K562 (cell line): ENCODE results near the gene ROS1. TPM values are rescaled to one million over a fixed set of nuclear protein-coding genes. Genes with fewer than 3 reads are reported as not detected.

Experiments
- ATAC-seq: fragments of 200-7000 bp; cut with Tn5 transposase; 3 replicates; pipeline ENCODE4 v1.9.1; 2020; ENCODE audit warnings: moderate library complexity
- BruUV-seq: library from RNA; stranded (reverse); fragments of 400-500 nt; replicated peaks from 2 replicates; lab custom pipeline; 2021; lab: Mats Ljungman, UMichigan
- CTCF ChIA-PET: fragments of 300-600 bp; formaldehyde crosslinking; extraction: SDS; loops from one replicate; lab custom pipeline; 2021; ENCODE audit warnings: low intra/inter-chr PET ratio; lab: Yijun Ruan, JAX
- POLR2A ChIA-PET: fragments of 300-600, 350-650 bp; sonication (Branson Sonifier 250); formaldehyde crosslinking; extraction: SDS; loops from one replicate; lab custom pipeline; 2021; ENCODE audit warnings: antibody characterized with exemption, inconsistent platforms; lab: Yijun Ruan, JAX
- DNase-seq, 4 experiments: peaks; one replicate each; pipeline versions ENCODE4 v3.0.0 to v3.0.0-alpha.2; 2011 to 2018; ENCODE audit warnings: low spot score in 3 of 4, mixed read lengths in 3 of 4; ENCODE audit errors: extremely low read depth in 1 of 4
- FAIRE-seq: peaks from 2 replicates; lab custom pipeline; 2011; peaks lifted over from hg19 to GRCh38; lab: Jason Lieb, UNC
- H2AFZ ChIP-seq: 2 replicates; pipeline ENCODE4 v1.6.0; 2011; ENCODE audit warnings: low read depth, low read length, control low read depth, inconsistent platforms
- H3K27ac ChIP-seq: fragments of 200-600 bp; 3 replicates; pipeline ENCODE4 v1.8.0; 2011; ENCODE audit warnings: low read depth, mild to moderate bottlenecking, control low read depth, inconsistent platforms, low read length, moderate library complexity, mixed read lengths; ENCODE audit errors: extremely low read depth
- H3K27me3 ChIP-seq, 2 experiments: fragments of 300-600 bp in 1 of 2; 2 replicates in 1 of 2; 3 replicates in 1 of 2; pipeline versions ENCODE4 v1.6.0 to v1.8.0; 2011; ENCODE audit warnings: inconsistent platforms in 2 of 2, low read length in 2 of 2, mild to moderate bottlenecking in 1 of 2, mixed read lengths in 1 of 2, moderate library complexity in 1 of 2; ENCODE audit not compliant: control insufficient read depth in 2 of 2, insufficient read depth in 2 of 2
- H3K36me3 ChIP-seq: fragments of 300-600 bp; 3 replicates; pipeline ENCODE4 v1.8.0; 2011; ENCODE audit warnings: mild to moderate bottlenecking, low read length, inconsistent platforms; ENCODE audit not compliant: control insufficient read depth, insufficient read depth
- H3K4me1 ChIP-seq, 2 experiments: fragments of 200-600 bp in 1 of 2; replicated peaks in 1 of 2; 2 replicates in 1 of 2; 3 replicates in 1 of 2; pipeline versions ENCODE4 v1.5.1 to v1.8.0; 2011; ENCODE audit warnings: inconsistent platforms in 2 of 2, low read length in 2 of 2, mild to moderate bottlenecking in 1 of 2, mixed read lengths in 1 of 2, moderate library complexity in 1 of 2; ENCODE audit not compliant: control insufficient read depth in 2 of 2, insufficient read depth in 2 of 2
- H3K4me2 ChIP-seq: 2 replicates; pipeline ENCODE4 v1.6.1; 2011; ENCODE audit warnings: low read length, control low read depth, inconsistent platforms, mixed read lengths; ENCODE audit not compliant: insufficient read depth
- H3K4me3 ChIP-seq: fragments of 200-600 bp; sonication (generic), shearing (Covaris generic); 2 replicates; pipeline ENCODE4 v1.5.1; 2016; ENCODE audit warnings: control low read depth, inconsistent platforms
- H3K79me2 ChIP-seq: fragments of 200-600 bp; 3 replicates; pipeline ENCODE4 v1.8.0; 2011; ENCODE audit warnings: low read length, inconsistent platforms; ENCODE audit not compliant: control insufficient read depth, insufficient read depth
- H3K9ac ChIP-seq, 2 experiments: 2 replicates each; pipeline versions ENCODE4 v1.6.0 to v1.6.1; 2011; ENCODE audit warnings: low read depth in 2 of 2, low read length in 2 of 2, control low read depth in 1 of 2, inconsistent platforms in 1 of 2, mild to moderate bottlenecking in 1 of 2, mixed read lengths in 1 of 2; ENCODE audit not compliant: insufficient read depth in 1 of 2
- H3K9me1 ChIP-seq: one replicate; pipeline ENCODE4 v1.6.0; 2011; ENCODE audit warnings: inconsistent platforms, mild to moderate bottlenecking, low read length, moderate library complexity; ENCODE audit not compliant: control insufficient read depth, insufficient read depth
- H3K9me3 ChIP-seq: replicated peaks from 2 replicates; pipeline ENCODE4 v1.5.1; 2011; ENCODE audit warnings: low read depth, low read length, inconsistent platforms; ENCODE audit not compliant: control insufficient read depth, insufficient read depth
- H4K20me1 ChIP-seq: replicated peaks from 2 replicates; pipeline ENCODE4 v1.6.1; 2011; ENCODE audit warnings: low read length, inconsistent platforms, mixed read lengths; ENCODE audit not compliant: control insufficient read depth, insufficient read depth
- FOXA1 ChIP-seq: fragments of 450-650 bp; IDR thresholded peaks from 2 replicates; pipeline ENCODE4 v1.6.1; 2016; ENCODE audit warnings: mild to moderate bottlenecking, borderline replicate concordance
- HLTF ChIP-seq: fragments of 450-650 bp; IDR thresholded peaks from 2 replicates; pipeline ENCODE4 v1.6.1; 2016
- HMG20A ChIP-seq: fragments of 450-650 bp; formaldehyde crosslinking; conservative IDR thresholded peaks from 2 replicates; pipeline ENCODE4 v1.4.0; 2020; ENCODE audit warnings: mild to moderate bottlenecking, mixed read lengths
- OTX1 ChIP-seq: fragments of 450-650 bp; formaldehyde crosslinking; IDR thresholded peaks from 2 replicates; pipeline ENCODE4 v1.4.0; 2022; ENCODE audit warnings: mild to moderate bottlenecking
- SMAD3 ChIP-seq: fragments of 450-650 bp; formaldehyde crosslinking; conservative IDR thresholded peaks from 2 replicates; pipeline ENCODE4 v1.4.0; 2020; ENCODE audit warnings: mild to moderate bottlenecking
- TEAD2 ChIP-seq: fragments of 450-650 bp; IDR thresholded peaks from 2 replicates; pipeline ENCODE4 v1.6.1; 2016; ENCODE audit warnings: missing genetic modification characterization, control low read depth, missing compliant biosample characterization
- WGBS: fragments of 100-300 bp; shearing (Covaris generic); methylation state at CpG from one replicate; pipeline ENCODE4 v1.1.6; 2016; ENCODE audit warnings: low coverage, mixed read lengths; ENCODE audit not compliant: insufficient coverage; ENCODE audit errors: missing lambda C conversion rate; 5-methylcytosine and 5-hydroxymethylcytosine counted together
- in situ Hi-C: fragments of 300-500 bp; cut with MboI; formaldehyde crosslinking; loops from 4 replicates; pipeline ENCODE4 v1.15.0; 2018; ENCODE audit warnings: inconsistent platforms, mixed read lengths
- intact Hi-C: fragments of 100-400 bp; cut with micrococcal nuclease; formaldehyde crosslinking; loops from 2 replicates; pipeline ENCODE4 v1.14.2; 2022
- polyA plus RNA-seq, 8 experiments: library from polyadenylated mRNA; depleted of rRNA in 4 of 8; stranded (reverse) in 5 of 8; unstranded in 3 of 8; fragments of >200 nt; fragmentation: Nextera tagmentation in 2 of 8; fragmentation: Illumina TruSeq in 1 of 8; extraction: Ambion mirVana in 2 of 8; extraction: Trizol in 1 of 8; gene quantifications; 2 replicates each; pipeline versions ENCODE4 v1.2.1 to v1.2.3, GENCODE V29; 2011 to 2014; ENCODE audit warnings: inconsistent platforms in 1 of 8, missing spikeins in 1 of 8
- total RNA-seq, 7 experiments: library from RNA; depleted of rRNA in 6 of 7; stranded (reverse); fragments of >200 nt in 6 of 7; fragmentation: Illumina TruSeq in 2 of 7; extraction: Trizol in 2 of 7; gene quantifications; 2 replicates each; pipeline versions ENCODE4 v1.2.1 to v1.2.3, GENCODE V29; 2011 to 2021; ENCODE audit warnings: low replicate concordance in 1 of 7
- TF ChIP-seq, protein P1 (sequence below): fragments of 450-650 bp; formaldehyde crosslinking; IDR thresholded peaks from 2 replicates; pipeline ENCODE4 v1.4.0; 2020; ENCODE audit warnings: mild to moderate bottlenecking, moderate library complexity
- TF ChIP-seq, protein P2 (sequence below): fragments of 250-450 bp; sonication (Bioruptor Pico); IDR thresholded peaks from 2 replicates; pipeline ENCODE4 v1.5.0; 2022; ENCODE audit warnings: mild to moderate bottlenecking
- TF ChIP-seq, protein P3 (sequence below): fragments of 250-450 bp; sonication (Bioruptor Pico); IDR thresholded peaks from 2 replicates; pipeline ENCODE4 v1.5.0; 2021; ENCODE audit warnings: mild to moderate bottlenecking, borderline replicate concordance

Gene ROS1
- total and polyA plus RNA-seq, 9 of the 15 experiments (the other 6 are each of a cell fraction or from before 2014, with no cell fraction given), result under 0.01 to 0.16 (median 0.04) TPM; not detected in 6

DNA sequence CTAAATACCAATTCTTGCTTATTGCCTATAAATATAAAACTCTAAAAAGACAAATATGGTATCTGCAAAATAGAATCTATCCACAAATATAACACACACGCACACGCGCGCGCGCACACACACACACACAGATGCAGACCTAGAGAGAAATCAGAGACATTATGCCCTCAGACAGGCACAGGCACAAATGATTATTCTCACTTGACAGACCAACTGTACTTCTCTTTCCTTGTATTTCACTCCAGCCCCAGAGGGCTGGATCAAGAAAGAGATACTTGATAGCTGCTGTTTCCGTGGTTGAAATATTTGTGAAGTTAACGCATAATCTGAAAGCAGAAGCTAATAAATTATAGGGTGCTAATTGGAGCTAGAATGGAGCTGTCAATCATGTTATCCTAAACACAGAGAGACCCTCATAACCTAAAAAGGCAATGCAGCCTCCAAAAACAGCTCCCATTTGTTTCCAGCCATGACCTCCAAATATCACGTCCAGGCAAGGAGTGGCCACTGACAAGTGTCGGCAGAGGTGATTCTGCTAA lies 148.9 kb downstream of the ROS1 start:
- in situ Hi-C loops, result no loop called here
- no peaks in the 10 kb centered on the region for H3K79me2 ChIP-seq
- no peak for TF ChIP-seq SMAD3
- no peak for TF ChIP-seq HMG20A (CRISPR knock-in tag)
- no peak for TF ChIP-seq FOXA1
- TF ChIP-seq, protein P1, sequence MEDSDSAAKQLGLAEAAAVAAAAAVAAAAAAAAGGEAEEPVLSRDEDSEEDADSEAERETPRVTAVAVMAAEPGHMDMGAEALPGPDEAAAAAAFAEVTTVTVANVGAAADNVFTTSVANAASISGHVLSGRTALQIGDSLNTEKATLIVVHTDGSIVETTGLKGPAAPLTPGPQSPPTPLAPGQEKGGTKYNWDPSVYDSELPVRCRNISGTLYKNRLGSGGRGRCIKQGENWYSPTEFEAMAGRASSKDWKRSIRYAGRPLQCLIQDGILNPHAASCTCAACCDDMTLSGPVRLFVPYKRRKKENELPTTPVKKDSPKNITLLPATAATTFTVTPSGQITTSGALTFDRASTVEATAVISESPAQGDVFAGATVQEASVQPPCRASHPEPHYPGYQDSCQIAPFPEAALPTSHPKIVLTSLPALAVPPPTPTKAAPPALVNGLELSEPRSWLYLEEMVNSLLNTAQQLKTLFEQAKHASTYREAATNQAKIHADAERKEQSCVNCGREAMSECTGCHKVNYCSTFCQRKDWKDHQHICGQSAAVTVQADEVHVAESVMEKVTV, result no peak
- TF ChIP-seq TEAD2 (tag), result no peak
- TF ChIP-seq OTX1 (CRISPR knock-in tag), result no peak
- TF ChIP-seq, protein P2, sequence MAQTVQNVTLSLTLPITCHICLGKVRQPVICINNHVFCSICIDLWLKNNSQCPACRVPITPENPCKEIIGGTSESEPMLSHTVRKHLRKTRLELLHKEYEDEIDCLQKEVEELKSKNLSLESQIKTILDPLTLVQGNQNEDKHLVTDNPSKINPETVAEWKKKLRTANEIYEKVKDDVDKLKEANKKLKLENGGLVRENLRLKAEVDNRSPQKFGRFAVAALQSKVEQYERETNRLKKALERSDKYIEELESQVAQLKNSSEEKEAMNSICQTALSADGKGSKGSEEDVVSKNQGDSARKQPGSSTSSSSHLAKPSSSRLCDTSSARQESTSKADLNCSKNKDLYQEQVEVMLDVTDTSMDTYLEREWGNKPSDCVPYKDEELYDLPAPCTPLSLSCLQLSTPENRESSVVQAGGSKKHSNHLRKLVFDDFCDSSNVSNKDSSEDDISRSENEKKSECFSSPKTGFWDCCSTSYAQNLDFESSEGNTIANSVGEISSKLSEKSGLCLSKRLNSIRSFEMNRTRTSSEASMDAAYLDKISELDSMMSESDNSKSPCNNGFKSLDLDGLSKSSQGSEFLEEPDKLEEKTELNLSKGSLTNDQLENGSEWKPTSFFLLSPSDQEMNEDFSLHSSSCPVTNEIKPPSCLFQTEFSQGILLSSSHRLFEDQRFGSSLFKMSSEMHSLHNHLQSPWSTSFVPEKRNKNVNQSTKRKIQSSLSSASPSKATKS (CRISPR knock-in tag), result no peak
- TF ChIP-seq HLTF, result no peak
- TF ChIP-seq, protein P3, sequence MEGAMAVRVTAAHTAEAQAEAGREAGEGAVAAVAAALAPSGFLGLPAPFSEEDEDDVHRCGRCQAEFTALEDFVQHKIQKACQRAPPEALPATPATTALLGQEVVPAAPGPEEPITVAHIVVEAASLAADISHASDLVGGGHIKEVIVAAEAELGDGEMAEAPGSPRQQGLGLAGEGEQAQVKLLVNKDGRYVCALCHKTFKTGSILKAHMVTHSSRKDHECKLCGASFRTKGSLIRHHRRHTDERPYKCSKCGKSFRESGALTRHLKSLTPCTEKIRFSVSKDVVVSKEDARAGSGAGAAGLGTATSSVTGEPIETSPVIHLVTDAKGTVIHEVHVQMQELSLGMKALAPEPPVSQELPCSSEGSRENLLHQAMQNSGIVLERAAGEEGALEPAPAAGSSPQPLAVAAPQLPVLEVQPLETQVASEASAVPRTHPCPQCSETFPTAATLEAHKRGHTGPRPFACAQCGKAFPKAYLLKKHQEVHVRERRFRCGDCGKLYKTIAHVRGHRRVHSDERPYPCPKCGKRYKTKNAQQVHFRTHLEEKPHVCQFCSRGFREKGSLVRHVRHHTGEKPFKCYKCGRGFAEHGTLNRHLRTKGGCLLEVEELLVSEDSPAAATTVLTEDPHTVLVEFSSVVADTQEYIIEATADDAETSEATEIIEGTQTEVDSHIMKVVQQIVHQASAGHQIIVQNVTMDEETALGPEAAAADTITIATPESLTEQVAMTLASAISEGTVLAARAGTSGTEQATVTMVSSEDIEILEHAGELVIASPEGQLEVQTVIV, result no peak
- H3K4me2 ChIP-seq, result no peak overlapping the region
- ChIA-PET CTCF (no interaction called here), POLR2A (interaction anchor here (0.6 kb wide), 1 partner anchor 49 kb away, joined by 3 read pairs; no protein-coding TSS in a partner anchor)
- H3K9me1 ChIP-seq, result no peaks in the 10 kb centered on the region
- FAIRE-seq (no peak), ATAC-seq (no peak), DNase-seq (no peak)
- H3K9me3 ChIP-seq, result no peaks in the 10 kb centered on the region
- H3K9ac ChIP-seq, result no peak overlapping the region
- no peaks in the 10 kb centered on the region for H4K20me1 ChIP-seq
- intact Hi-C loops, result no loop called here
- no peaks in the 10 kb centered on the region for H3K36me3 ChIP-seq
- no peaks in the 10 kb centered on the region for H3K27me3 ChIP-seq
- no TSS peak for BruUV-seq
- WGBS, result 21% methylated on average over 10 of the region's 10 CpGs
- H3K4me3 ChIP-seq, result no peak overlapping the region
- H3K4me1 ChIP-seq, result no peaks in the 10 kb centered on the region
- no peak overlapping the region for H3K27ac ChIP-seq
- no peak overlapping the region for H2AFZ ChIP-seq
